ENCODE measurements around the gene AMBN.

- no peak for TF ChIP-seq CTCF (optimal IDR thresholded peaks at IDR 0.05 in 1 of 3, IDR thresholded peaks at IDR 0.05 in 1 of 3, conservative IDR thresholded peaks at IDR 0.05 in 1 of 3; ENCODE audit: extremely low read depth in 1 of 3, insufficient read depth in 2 of 3, low read length in 3 of 3)
- no peak for TF ChIP-seq EZH2 (IDR thresholded peaks at IDR 0.05; ENCODE audit: low read length)
Measured at GRCh38 chr4:70623323-70623722, 31.3 kb downstream of the AMBN start.
